WTC11 (cell line): Measurements from ENCODE around the gene DCAF5. TPM values are rescaled to one million over a fixed set of nuclear protein-coding genes. Genes with fewer than 3 reads are reported as not detected.
A peak's percentile ranks its signal among the peaks of the same experiment; 100 is the strongest.

Source experiments
- ATAC-seq: fragments of 200-7000 bp; cut with Tn5 transposase; 2 replicates; pipeline ENCODE4 v1.10.0; 2021; ENCODE audit warnings: mild to moderate bottlenecking, moderate library complexity
- CTCF ChIA-PET: fragments of 300-600 bp; sonication (Branson Sonifier 250); formaldehyde crosslinking; loops from one replicate; lab custom pipeline; 2021; ENCODE audit warnings: antibody characterized with exemption; lab: Charles Lee
- POLR2A ChIA-PET: fragments of 350-600 bp; sonication (Branson Sonifier 250); formaldehyde crosslinking; loops from one replicate; lab custom pipeline; 2021; ENCODE audit warnings: antibody characterized with exemption; lab: Charles Lee
- DNase-seq: peaks from one replicate; pipeline ENCODE4 v3.0.0; 2021; ENCODE audit warnings: low spot score
- H3K27ac Mint-ChIP-seq: 2 replicates; pipeline ENCODE4 v1.8.0; 2021; ENCODE audit warnings: mixed read lengths
- H3K27me3 Mint-ChIP-seq: 2 replicates; pipeline ENCODE4 v1.8.0; 2021; ENCODE audit warnings: low read depth, mild to moderate bottlenecking, moderate library complexity, mixed read lengths
- H3K36me3 Mint-ChIP-seq: 2 replicates; pipeline ENCODE4 v1.8.0; 2021; ENCODE audit warnings: mixed read lengths
- H3K4me1 Mint-ChIP-seq: 2 replicates; pipeline ENCODE4 v1.8.0; 2022; ENCODE audit warnings: mixed read lengths
- H3K4me3 Mint-ChIP-seq: 2 replicates; pipeline ENCODE4 v1.8.0; 2021; ENCODE audit warnings: mild to moderate bottlenecking, moderate library complexity, mixed read lengths
- H3K9me3 Mint-ChIP-seq: 2 replicates; pipeline ENCODE4 v1.8.0; 2021; ENCODE audit warnings: mixed read lengths
- AR ChIP-seq: fragments of 250-450 bp; sonication (Bioruptor Pico); IDR thresholded peaks from 2 replicates; pipeline ENCODE4 v1.9.0; 2021; ENCODE audit warnings: mild to moderate bottlenecking
- E2F5 ChIP-seq: sonication (generic); formaldehyde crosslinking; IDR thresholded peaks from 2 replicates; pipeline ENCODE4 v1.8.1; 2022; ENCODE audit warnings: mild to moderate bottlenecking, moderate library complexity, missing genetic modification reagents
- FOXJ3 ChIP-seq: sonication (generic); formaldehyde crosslinking; IDR thresholded peaks from 2 replicates; pipeline ENCODE4 v1.9.0; 2021; ENCODE audit warnings: missing genetic modification reagents, mild to moderate bottlenecking, borderline replicate concordance
- FOXP4 ChIP-seq: sonication (generic); formaldehyde crosslinking; IDR thresholded peaks from 2 replicates; pipeline ENCODE4 v1.8.0; 2022; ENCODE audit warnings: mild to moderate bottlenecking, missing genetic modification reagents
- IRF1 ChIP-seq: sonication (generic); formaldehyde crosslinking; IDR thresholded peaks from 2 replicates; pipeline ENCODE4 v1.8.0; 2023; ENCODE audit warnings: missing genetic modification reagents
- MXD4 ChIP-seq: fragments of 250-450 bp; sonication (Bioruptor Pico); IDR thresholded peaks from 2 replicates; pipeline ENCODE4 v1.8.0; 2021; ENCODE audit warnings: mild to moderate bottlenecking, moderate library complexity, borderline replicate concordance
- PRRX2 ChIP-seq: fragments of 250-450 bp; sonication (Bioruptor Pico); IDR thresholded peaks from 2 replicates; pipeline ENCODE4 v1.8.0; 2021; ENCODE audit warnings: mild to moderate bottlenecking
- RORB ChIP-seq: fragments of 250-450 bp; sonication (Bioruptor Pico); IDR thresholded peaks from 2 replicates; pipeline ENCODE4 v1.9.0; 2021; ENCODE audit warnings: mild to moderate bottlenecking
- SMAD4 ChIP-seq: sonication (generic); formaldehyde crosslinking; IDR thresholded peaks from 2 replicates; pipeline ENCODE4 v1.8.0; 2022; ENCODE audit warnings: mild to moderate bottlenecking, missing genetic modification reagents
- TCF7 ChIP-seq: sonication (generic); formaldehyde crosslinking; IDR thresholded peaks from 2 replicates; pipeline ENCODE4 v1.8.0; 2022; ENCODE audit warnings: mild to moderate bottlenecking, low read depth, missing genetic modification reagents, moderate library complexity
- TEAD1 ChIP-seq: sonication (generic); formaldehyde crosslinking; IDR thresholded peaks from 2 replicates; pipeline ENCODE4 v1.8.0; 2022; ENCODE audit warnings: mild to moderate bottlenecking, missing genetic modification reagents
- TEAD4 ChIP-seq: sonication (generic); formaldehyde crosslinking; IDR thresholded peaks from 2 replicates; pipeline ENCODE4 v1.8.0; 2022; ENCODE audit warnings: mild to moderate bottlenecking, missing genetic modification reagents
- ZNF138 ChIP-seq: sonication (generic); formaldehyde crosslinking; conservative IDR thresholded peaks from 2 replicates; pipeline ENCODE4 v1.8.1; 2022; ENCODE audit warnings: mild to moderate bottlenecking, moderate library complexity, missing genetic modification reagents
- ZNF317 ChIP-seq: sonication (generic); formaldehyde crosslinking; IDR thresholded peaks from 2 replicates; pipeline ENCODE4 v1.8.1; 2023; ENCODE audit warnings: low read depth, mild to moderate bottlenecking, moderate library complexity, missing genetic modification reagents, borderline replicate concordance
- ZNF396 ChIP-seq: fragments of 250-450 bp; sonication (Bioruptor Pico); IDR thresholded peaks from 2 replicates; pipeline ENCODE4 v1.8.0; 2021; ENCODE audit warnings: mild to moderate bottlenecking, moderate library complexity, borderline replicate concordance
- ZNF532 ChIP-seq: fragments of 250-450 bp; sonication (Bioruptor Pico); IDR thresholded peaks from 2 replicates; pipeline ENCODE4 v1.9.0; 2021; ENCODE audit warnings: mild to moderate bottlenecking, borderline replicate concordance
- ZSCAN18 ChIP-seq: fragments of 250-450 bp; sonication (Bioruptor Pico); IDR thresholded peaks from 2 replicates; pipeline ENCODE4 v2.1.2; 2022; ENCODE audit warnings: mild to moderate bottlenecking, moderate library complexity
- total RNA-seq: library from RNA; stranded (reverse); gene quantifications from 3 replicates; pipeline ENCODE4 v1.2.3, GENCODE V29; 2021

DCAF5 gene
- total RNA-seq, 1 experiment from 2014 or later: 30.3 TPM

- TF ChIP-seq FOXP4 (CRISPR knock-in tag) (no peak), ZNF138 (CRISPR knock-in tag) (no peak)
These were observed 3.3 kb downstream of the DCAF5 start (continued) for GRCh38 chr14:69149461-69150244.

- Mint-ChIP-seq H3K4me1 (peaks cover 23% of the 10 kb centered on the region), H3K27ac (no peak overlapping the region), H3K36me3 (no peaks in the 10 kb centered on the region), H3K27me3 (no peaks in the 10 kb centered on the region), H3K9me3 (no peaks in the 10 kb centered on the region), H3K4me3 (no peak overlapping the region)
- DNase-seq: no peak
- CTCF ChIA-PET: no interaction called here
- POLR2A ChIA-PET: no interaction called here
- no peak for ATAC-seq
- no peak for TF ChIP-seq IRF1 (CRISPR knock-in tag)
- TF ChIP-seq AR (CRISPR knock-in tag): no peak
These were observed 10.8 kb downstream of the DCAF5 start for GRCh38 chr14:69142101-69142500.

- no peaks in the 10 kb centered on the region for H3K36me3 Mint-ChIP-seq
- peaks cover 23% of the 10 kb centered on the region for H3K4me1 Mint-ChIP-seq
- no peaks in the 10 kb centered on the region for H3K9me3 Mint-ChIP-seq
- H3K27me3 Mint-ChIP-seq: no peaks in the 10 kb centered on the region
- ATAC-seq: no peak
- TF ChIP-seq ZNF396 (CRISPR knock-in tag) (no peak), E2F5 (no peak), FOXJ3 (no peak), SMAD4 (CRISPR knock-in tag) (no peak), MXD4 (CRISPR knock-in tag) (no peak), TCF7 (CRISPR knock-in tag) (no peak), RORB (CRISPR knock-in tag) (no peak), TEAD1 (CRISPR knock-in tag) (no peak)
- TF ChIP-seq, all 79 proteins: peak for 0
- no peak overlapping the region for H3K4me3 Mint-ChIP-seq
- H3K27ac Mint-ChIP-seq: no peak overlapping the region
- ChIA-PET POLR2A (no interaction called here), CTCF (interaction anchor here (1.2 kb wide), 1 partner anchor 12 kb away, joined by 6 read pairs; no protein-coding TSS in a partner anchor)
- DNase-seq: no peak
These were observed 11.4 kb downstream of the DCAF5 start for GRCh38 chr14:69141550-69141949.

- H3K4me3 Mint-ChIP-seq: no peak overlapping the region
- no peaks in the 10 kb centered on the region for H3K36me3 Mint-ChIP-seq
- CTCF ChIA-PET: interaction anchor here (2.4 to 3.5 kb wide), 2 partner anchors 10 to 12 kb away, joined by 8 to 19 read pairs; no protein-coding TSS in a partner anchor
- H3K9me3 Mint-ChIP-seq: no peaks in the 10 kb centered on the region
- peak overlapping the region; percentile 20 for H3K27ac Mint-ChIP-seq
- POLR2A ChIA-PET: interaction anchor here (1.2 kb wide), 1 partner anchor 12 kb away, joined by 3 read pairs; no protein-coding TSS in a partner anchor
- peaks cover 23% of the 10 kb centered on the region for H3K4me1 Mint-ChIP-seq
- no peak for DNase-seq
- ATAC-seq: no peak
- no peaks in the 10 kb centered on the region for H3K27me3 Mint-ChIP-seq
- TF ChIP-seq ZNF532 (CRISPR knock-in tag) (no peak), ZSCAN18 (CRISPR knock-in tag) (no peak), MXD4 (CRISPR knock-in tag) (no peak), ZNF317 (no peak), TEAD4 (CRISPR knock-in tag) (no peak), PRRX2 (CRISPR knock-in tag) (no peak)
These were observed 13.2 kb downstream of the DCAF5 start for GRCh38 chr14:69139743-69140142.
